HFFc6 (cell line): ENCODE measurements around the gene DGKE. TPM values are rescaled to one million over a fixed set of nuclear protein-coding genes. Genes with fewer than 3 reads are reported as not detected.

Experiments used
- DNase-seq: peaks from one replicate; pipeline ENCODE4 v3.0.0-alpha.2; 2018
- H3K27ac Mint-ChIP-seq: 2 replicates; pipeline ENCODE4 v1.8.0; 2020; ENCODE audit warnings: mild to moderate bottlenecking, mixed read lengths
- H3K27me3 Mint-ChIP-seq: 2 replicates; pipeline ENCODE4 v1.8.0; 2021; ENCODE audit warnings: mild to moderate bottlenecking, moderate library complexity, mixed read lengths; ENCODE audit not compliant: insufficient read depth
- H3K36me3 Mint-ChIP-seq: 2 replicates; pipeline ENCODE4 v1.8.0; 2021; ENCODE audit warnings: low read depth, mixed read lengths
- H3K4me1 Mint-ChIP-seq: 2 replicates; pipeline ENCODE4 v1.8.0; 2020; ENCODE audit warnings: low read depth, mixed read lengths
- H3K4me3 Mint-ChIP-seq: 2 replicates; pipeline ENCODE4 v1.8.0; 2020; ENCODE audit warnings: mild to moderate bottlenecking, moderate library complexity, mixed read lengths
- H3K9me3 Mint-ChIP-seq: 2 replicates; pipeline ENCODE4 v1.8.0; 2020; ENCODE audit warnings: mild to moderate bottlenecking, mixed read lengths
- CTCF ChIP-seq: fragments of 200-600 bp; sonication (generic); IDR thresholded peaks from 2 replicates; pipeline ENCODE4 v1.5.0; 2021; ENCODE audit warnings: antibody characterized with exemption, mild to moderate bottlenecking
- total RNA-seq, 6 experiments: library from RNA; stranded (reverse); fragmentation: NEBNext Ultra II Directional; extraction: Animal tissue kit (Norgen Biotek cat#: 25700); gene quantifications; 2 replicates in 1 of 6; 3 replicates in 5 of 6; pipeline ENCODE4 v1.2.3, GENCODE V29; 2021

Gene DGKE
- total RNA-seq, 6 experiments from 2014 or later, result 5.9 to 9.3 (median 7.6) TPM

- DNase-seq, result no peak
- H3K27ac Mint-ChIP-seq, result no peak overlapping the region
- no peaks in the 10 kb centered on the region; the same call in none of the 2 replicates for H3K27me3 Mint-ChIP-seq
- H3K4me1 Mint-ChIP-seq, result peaks cover 8% of the 10 kb centered on the region
- H3K4me3 Mint-ChIP-seq, result no peak overlapping the region
- H3K9me3 Mint-ChIP-seq, result peaks cover 4% of the 10 kb centered on the region
- H3K36me3 Mint-ChIP-seq, result peaks cover 58% of the 10 kb centered on the region
- no peak for TF ChIP-seq CTCF
These were observed 59.6 kb downstream of the DGKE start for GRCh38 chr17:56893503-56893902.

GRCh38 chr17:56894859-56895455 lies 61.0 kb downstream of the DGKE start:
- Mint-ChIP-seq H3K4me1 (peaks cover 8% of the 10 kb centered on the region), H3K36me3 (peaks cover 57% of the 10 kb centered on the region), H3K27ac (no peak overlapping the region), H3K4me3 (no peak overlapping the region), H3K27me3 (no peaks in the 10 kb centered on the region; the same call in none of the 2 replicates), H3K9me3 (no peaks in the 10 kb centered on the region)
- TF ChIP-seq CTCF, result no peak
- no peak for DNase-seq

- no peak for DNase-seq
- Mint-ChIP-seq H3K36me3 (peaks cover 54% of the 10 kb centered on the region), H3K4me1 (peaks cover 8% of the 10 kb centered on the region), H3K9me3 (no peaks in the 10 kb centered on the region), H3K27ac (no peak overlapping the region), H3K27me3 (no peaks in the 10 kb centered on the region; the same call in none of the 2 replicates), H3K4me3 (no peak overlapping the region)
- TF ChIP-seq CTCF, result no peak
These were observed 62.4 kb downstream of the DGKE start for GRCh38 chr17:56896217-56896967.

GRCh38 chr17:56896968-56897359 lies 63.0 kb downstream of the DGKE start:
- H3K9me3 Mint-ChIP-seq, result no peaks in the 10 kb centered on the region
- H3K36me3 Mint-ChIP-seq, result peaks cover 59% of the 10 kb centered on the region
- H3K4me1 Mint-ChIP-seq, result peaks cover 13% of the 10 kb centered on the region
- DNase-seq, result no peak
- no peaks in the 10 kb centered on the region; the same call in none of the 2 replicates for H3K27me3 Mint-ChIP-seq
- TF ChIP-seq CTCF, result no peak
- no peak overlapping the region for H3K4me3 Mint-ChIP-seq
- no peak overlapping the region for H3K27ac Mint-ChIP-seq

GRCh38 chr17:56897646-56898424 lies 63.9 kb downstream of the DGKE start:
- Mint-ChIP-seq H3K36me3 (peaks cover 59% of the 10 kb centered on the region), H3K4me1 (peaks cover 22% of the 10 kb centered on the region), H3K4me3 (no peak overlapping the region), H3K9me3 (no peaks in the 10 kb centered on the region), H3K27ac (no peak overlapping the region), H3K27me3 (no peaks in the 10 kb centered on the region; the same call in none of the 2 replicates)
- no peak for DNase-seq
- no peak for TF ChIP-seq CTCF
